Measurements from ENCODE around the gene DNM1. TPM values are rescaled to one million over a fixed set of nuclear protein-coding genes. Genes with fewer than 3 reads are reported as not detected.
A peak's percentile ranks its signal among the peaks of the same experiment; 100 is the strongest.

The DNM1 gene
- total and polyA plus RNA-seq, 2 of the 8 experiments (the other 6 are each of a cell fraction or from before 2014, with no cell fraction given): 34.3 to 62.7 TPM

MicroRNA genes within 50 kb of the gene (microRNA counts, 767-probe panel; counts per million panel counts)
- microRNA hsa-miR-199b-5p (879 counts per million, percentile 95 among the panel's probes with 10 or more counts), microRNA hsa-miR-3154 (879 counts per million, percentile 95 among the panel's probes with 10 or more counts)

Small RNAs within 50 kb of the gene (microRNA-seq; reads per million reads assigned to microRNA genes)
- gene MIR199B (ENCODE audit: borderline microRNAs expressed in 2 of 2, borderline number of aligned reads in 2 of 2, borderline replicate concordance in 1 of 2) (4.3 to 4.4 reads per million in 2 experiments), gene MIR3154 (ENCODE audit: borderline microRNAs expressed in 2 of 2, borderline number of aligned reads in 2 of 2, borderline replicate concordance in 1 of 2) (0 to 0.41 reads per million in 2 experiments)

Small RNAs within 50 kb of the gene (small RNA-seq; reads per million reads assigned to genes)
- gene MIR199B (ENCODE audit: insufficient read depth): 199 reads per million, percentile 98 among the genes with 10 or more reads in this experiment
- not detected for gene MIR3154 (ENCODE audit: insufficient read depth)

Other genes starting within 250 kb of the DNM1 start
- gene EEIG1, start 222.4 kb upstream of the DNM1 start, total RNA-seq (2021; fragmentation: NEBNext Ultra II Directional; extraction: Animal tissue kit (Norgen Biotek cat#: 25700)): 50.8 and 51.3 TPM in 2 replicates
- gene EEIG1, start 222.4 kb upstream of the DNM1 start, polyA plus RNA-seq (2011; rRNA removed): 29.8 and 61.0 TPM in 2 replicates
- 8.7 and 11.6 TPM in 2 replicates for gene NAIF1, start 136.1 kb upstream of the DNM1 start, total RNA-seq (2021; fragmentation: NEBNext Ultra II Directional; extraction: Animal tissue kit (Norgen Biotek cat#: 25700))
- 9.0 and 11.2 TPM in 2 replicates for gene NAIF1, start 136.1 kb upstream of the DNM1 start, polyA plus RNA-seq (2011; rRNA removed)
- gene SLC25A25, start 135.1 kb upstream of the DNM1 start, total RNA-seq (2021; fragmentation: NEBNext Ultra II Directional; extraction: Animal tissue kit (Norgen Biotek cat#: 25700)): 16.8 and 18.5 TPM in 2 replicates
- 6.5 and 10.0 TPM in 2 replicates for gene SLC25A25, start 135.1 kb upstream of the DNM1 start, polyA plus RNA-seq (2011; rRNA removed)
- gene PTGES2, start 75.7 kb upstream of the DNM1 start, total RNA-seq (2021; fragmentation: NEBNext Ultra II Directional; extraction: Animal tissue kit (Norgen Biotek cat#: 25700)): 76.9 and 81.2 TPM in 2 replicates
- gene PTGES2, start 75.7 kb upstream of the DNM1 start, polyA plus RNA-seq (2011; rRNA removed): 80.7 and 119 TPM in 2 replicates
- gene LCN2, start 53.9 kb upstream of the DNM1 start, total RNA-seq (2021; fragmentation: NEBNext Ultra II Directional; extraction: Animal tissue kit (Norgen Biotek cat#: 25700)): 1.1 and 1.4 TPM in 2 replicates
- 1.6 TPM in 2 replicates for gene LCN2, start 53.9 kb upstream of the DNM1 start, polyA plus RNA-seq (2011; rRNA removed)
- 63.1 and 66.4 TPM in 2 replicates for gene BBLN, start 43.1 kb upstream of the DNM1 start, total RNA-seq (2021; fragmentation: NEBNext Ultra II Directional; extraction: Animal tissue kit (Norgen Biotek cat#: 25700))
- gene BBLN, start 43.1 kb upstream of the DNM1 start, polyA plus RNA-seq (2011; rRNA removed): 164 and 264 TPM in 2 replicates
- 103 and 107 TPM in 2 replicates for gene CIZ1, start 11.8 kb upstream of the DNM1 start, total RNA-seq (2021; fragmentation: NEBNext Ultra II Directional; extraction: Animal tissue kit (Norgen Biotek cat#: 25700))
- 66.0 and 87.0 TPM in 2 replicates for gene CIZ1, start 11.8 kb upstream of the DNM1 start, polyA plus RNA-seq (2011; rRNA removed)
- 43.6 and 50.1 TPM in 2 replicates for gene GOLGA2, start 72.6 kb downstream of the DNM1 start, total RNA-seq (2021; fragmentation: NEBNext Ultra II Directional; extraction: Animal tissue kit (Norgen Biotek cat#: 25700))
- gene GOLGA2, start 72.6 kb downstream of the DNM1 start, polyA plus RNA-seq (2011; rRNA removed): 13.1 and 15.9 TPM in 2 replicates
- gene SWI5, start 72.9 kb downstream of the DNM1 start, total RNA-seq (2021; fragmentation: NEBNext Ultra II Directional; extraction: Animal tissue kit (Norgen Biotek cat#: 25700)): 25.5 and 29.0 TPM in 2 replicates
- 54.6 and 59.5 TPM in 2 replicates for gene SWI5, start 72.9 kb downstream of the DNM1 start, polyA plus RNA-seq (2011; rRNA removed)
- 37.8 and 39.7 TPM in 2 replicates for gene TRUB2, start 119.1 kb downstream of the DNM1 start, total RNA-seq (2021; fragmentation: NEBNext Ultra II Directional; extraction: Animal tissue kit (Norgen Biotek cat#: 25700))
- 16.4 and 20.7 TPM in 2 replicates for gene TRUB2, start 119.1 kb downstream of the DNM1 start, polyA plus RNA-seq (2011; rRNA removed)
- gene COQ4, start 119.5 kb downstream of the DNM1 start, total RNA-seq (2021; fragmentation: NEBNext Ultra II Directional; extraction: Animal tissue kit (Norgen Biotek cat#: 25700)): 30.2 and 32.3 TPM in 2 replicates
- 58.8 and 79.2 TPM in 2 replicates for gene COQ4, start 119.5 kb downstream of the DNM1 start, polyA plus RNA-seq (2011; rRNA removed)
- gene SLC27A4, start 137.1 kb downstream of the DNM1 start, total RNA-seq (2021; fragmentation: NEBNext Ultra II Directional; extraction: Animal tissue kit (Norgen Biotek cat#: 25700)): 20.5 and 21.1 TPM in 2 replicates
- 14.9 and 23.1 TPM in 2 replicates for gene SLC27A4, start 137.1 kb downstream of the DNM1 start, polyA plus RNA-seq (2011; rRNA removed)
- 60.5 and 62.3 TPM in 2 replicates for gene URM1, start 168.0 kb downstream of the DNM1 start, total RNA-seq (2021; fragmentation: NEBNext Ultra II Directional; extraction: Animal tissue kit (Norgen Biotek cat#: 25700))
- gene URM1, start 168.0 kb downstream of the DNM1 start, polyA plus RNA-seq (2011; rRNA removed): 58.3 and 71.9 TPM in 2 replicates
- 3.1 and 4.0 TPM in 2 replicates for gene CERCAM, start 217.5 kb downstream of the DNM1 start, total RNA-seq (2021; fragmentation: NEBNext Ultra II Directional; extraction: Animal tissue kit (Norgen Biotek cat#: 25700))
- 5.2 and 7.2 TPM in 2 replicates for gene CERCAM, start 217.5 kb downstream of the DNM1 start, polyA plus RNA-seq (2011; rRNA removed)